Fibroblast of pulmonary artery (primary cell): ENCODE data around the gene TRAFD1.

ENCODE experiments used
- DNase-seq: peaks from one replicate; pipeline ENCODE4 v3.0.0-alpha.2; 2010; ENCODE audit warnings: low read depth
- H3K4me3 ChIP-seq: replicated peaks from 2 replicates; pipeline ENCODE4 v1.5.1; 2011; ENCODE audit warnings: low read depth, mild to moderate bottlenecking, control low read depth, low read length, moderate library complexity
- TF ChIP-seq, protein P1 (sequence below): IDR thresholded peaks from 2 replicates; pipeline ENCODE4 v1.5.1; 2011; ENCODE audit warnings: mild to moderate bottlenecking, control low read depth, low read length, inconsistent platforms; ENCODE audit errors: missing control alignments

The TRAFD1 gene

GRCh38 chr12:112133418-112133817 is 8.1 kb downstream of the TRAFD1 start:
- no peak for DNase-seq
- TF ChIP-seq, protein P1, sequence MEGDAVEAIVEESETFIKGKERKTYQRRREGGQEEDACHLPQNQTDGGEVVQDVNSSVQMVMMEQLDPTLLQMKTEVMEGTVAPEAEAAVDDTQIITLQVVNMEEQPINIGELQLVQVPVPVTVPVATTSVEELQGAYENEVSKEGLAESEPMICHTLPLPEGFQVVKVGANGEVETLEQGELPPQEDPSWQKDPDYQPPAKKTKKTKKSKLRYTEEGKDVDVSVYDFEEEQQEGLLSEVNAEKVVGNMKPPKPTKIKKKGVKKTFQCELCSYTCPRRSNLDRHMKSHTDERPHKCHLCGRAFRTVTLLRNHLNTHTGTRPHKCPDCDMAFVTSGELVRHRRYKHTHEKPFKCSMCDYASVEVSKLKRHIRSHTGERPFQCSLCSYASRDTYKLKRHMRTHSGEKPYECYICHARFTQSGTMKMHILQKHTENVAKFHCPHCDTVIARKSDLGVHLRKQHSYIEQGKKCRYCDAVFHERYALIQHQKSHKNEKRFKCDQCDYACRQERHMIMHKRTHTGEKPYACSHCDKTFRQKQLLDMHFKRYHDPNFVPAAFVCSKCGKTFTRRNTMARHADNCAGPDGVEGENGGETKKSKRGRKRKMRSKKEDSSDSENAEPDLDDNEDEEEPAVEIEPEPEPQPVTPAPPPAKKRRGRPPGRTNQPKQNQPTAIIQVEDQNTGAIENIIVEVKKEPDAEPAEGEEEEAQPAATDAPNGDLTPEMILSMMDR, result no peak
- no peak overlapping the region for H3K4me3 ChIP-seq

GRCh38 chr12:112134731-112135130 is 9.4 kb downstream of the TRAFD1 start:
- no peak for DNase-seq
- TF ChIP-seq, protein P1, result no peak
- H3K4me3 ChIP-seq, result no peak overlapping the region

DNA sequence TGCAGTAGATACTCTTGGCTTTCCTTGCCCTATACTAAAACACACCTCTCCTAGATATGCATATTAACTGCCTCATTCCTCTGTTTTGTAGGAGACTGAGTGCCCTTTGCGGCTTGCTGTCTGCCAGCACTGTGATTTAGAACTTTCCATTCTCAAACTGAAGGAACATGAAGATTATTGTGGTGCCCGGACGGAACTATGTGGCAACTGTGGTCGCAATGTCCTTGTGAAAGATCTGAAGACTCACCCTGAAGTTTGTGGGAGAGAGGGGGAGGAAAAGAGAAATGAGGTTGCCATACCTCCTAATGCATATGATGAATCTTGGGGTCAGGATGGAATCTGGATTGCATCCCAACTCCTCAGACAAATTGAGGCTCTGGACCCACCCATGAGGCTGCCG is 15.4 kb downstream of the TRAFD1 start:
- DNase-seq, result no peak
- TF ChIP-seq, protein P1, result no peak
- H3K4me3 ChIP-seq, result no peak overlapping the region

GRCh38 chr12:112146123-112146522 is 20.8 kb downstream of the TRAFD1 start:
- H3K4me3 ChIP-seq, result no peak overlapping the region
- DNase-seq, result no peak
- TF ChIP-seq, protein P1, result no peak

GRCh38 chr12:112148031-112148513 is 22.7 kb downstream of the TRAFD1 start:
- no peak overlapping the region for H3K4me3 ChIP-seq
- TF ChIP-seq, protein P1, result no peak
- DNase-seq, result peak; percentile 82

GRCh38 chr12:112149596-112149995 is 24.2 kb downstream of the TRAFD1 start:
- TF ChIP-seq, protein P1, result no peak
- no peak overlapping the region for H3K4me3 ChIP-seq
- DNase-seq, result no peak

DNA sequence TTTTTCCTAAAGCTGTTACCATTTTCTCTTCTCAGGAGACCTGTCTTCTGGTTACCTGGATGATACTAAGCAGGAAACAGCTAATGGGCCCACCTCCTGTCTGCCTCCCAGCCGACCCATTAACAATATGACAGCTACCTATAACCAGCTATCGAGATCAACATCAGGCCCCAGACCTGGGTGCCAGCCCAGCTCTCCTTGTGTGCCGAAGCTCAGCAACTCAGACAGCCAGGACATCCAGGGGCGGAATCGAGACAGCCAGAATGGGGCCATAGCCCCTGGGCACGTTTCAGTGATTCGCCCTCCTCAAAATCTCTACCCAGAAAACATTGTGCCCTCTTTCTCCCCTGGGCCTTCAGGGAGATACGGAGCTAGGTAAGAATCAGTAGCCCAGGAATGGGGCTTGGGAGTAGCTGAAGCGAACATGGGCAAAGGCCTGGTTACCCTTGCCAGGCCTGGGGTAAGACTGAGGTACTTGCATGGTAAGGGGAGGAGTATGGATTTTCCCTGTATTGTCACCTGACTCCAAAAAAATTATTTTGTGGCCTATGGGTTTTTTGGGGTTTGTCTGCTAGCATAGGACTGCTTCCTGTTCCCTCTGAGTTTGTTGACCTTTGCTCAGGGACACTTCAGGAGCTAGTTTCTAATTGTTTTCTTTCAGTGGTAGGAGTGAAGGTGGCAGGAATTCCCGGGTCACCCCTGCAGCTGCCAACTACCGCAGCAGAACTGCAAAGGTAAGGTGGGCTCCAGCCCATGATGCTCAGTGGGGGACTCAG is 26.6 kb downstream of the TRAFD1 start:
- no peak for DNase-seq
- TF ChIP-seq, protein P1, result no peak
- H3K4me3 ChIP-seq, result no peak overlapping the region
